ENCODE results near the gene SLC7A6OS.

SLC7A6OS gene

GRCh38 chr16:68343137-68343536 is 32.4 kb upstream of the SLC7A6OS start:
- no peak for DNase-seq

- DNase-seq, result no peak
Measured at GRCh38 chr16:68342620-68343019, 31.9 kb upstream of the SLC7A6OS start.

- no peak for DNase-seq
Measured at GRCh38 chr16:68339214-68339613, 28.5 kb upstream of the SLC7A6OS start.

GRCh38 chr16:68338326-68339119 is 27.8 kb upstream of the SLC7A6OS start:
- DNase-seq, result no peak

GRCh38 chr16:68335175-68335574 is 24.4 kb upstream of the SLC7A6OS start:
- no peak for DNase-seq

GRCh38 chr16:68332411-68333121 is 21.8 kb upstream of the SLC7A6OS start:
- no peak for DNase-seq

GRCh38 chr16:68331879-68332410 is 21.2 kb upstream of the SLC7A6OS start:
- no peak for DNase-seq

- no peak for DNase-seq
Measured at GRCh38 chr16:68328860-68329390, 18.2 kb upstream of the SLC7A6OS start.

- peak; percentile 86 for DNase-seq
Measured at GRCh38 chr16:68328151-68328859, 17.6 kb upstream of the SLC7A6OS start.

GRCh38 chr16:68324780-68325357 is 14.1 kb upstream of the SLC7A6OS start:
- no peak for DNase-seq

- DNase-seq, result no peak
Measured at GRCh38 chr16:68324336-68324735, 13.6 kb upstream of the SLC7A6OS start.

- DNase-seq, result no peak
Measured at GRCh38 chr16:68319185-68319908, 8.6 kb upstream of the SLC7A6OS start.

GRCh38 chr16:68313116-68313515 is 2.4 kb upstream of the SLC7A6OS start:
- DNase-seq, result no peak

GRCh38 chr16:68310437-68310773 is 341 bp downstream of the SLC7A6OS start:
- DNase-seq, result no peak

GRCh38 chr16:68309799-68310198 is 947 bp downstream of the SLC7A6OS start:
- DNase-seq, result peak; percentile 32

- DNase-seq, result no peak
Measured at GRCh38 chr16:68306633-68307032, 4.1 kb downstream of the SLC7A6OS start.

GRCh38 chr16:68300734-68301459 is 9.8 kb downstream of the SLC7A6OS start:
- DNase-seq, result no peak

- no peak for DNase-seq
Measured at GRCh38 chr16:68299571-68300453, 10.9 kb downstream of the SLC7A6OS start.

GRCh38 chr16:68298907-68299561 is 11.7 kb downstream of the SLC7A6OS start:
- no peak for DNase-seq

GRCh38 chr16:68298312-68298711 is 12.4 kb downstream of the SLC7A6OS start:
- no peak for DNase-seq
